Brain microvascular endothelial cell (primary cell): ENCODE data around the gene KISS1.
A peak's percentile ranks its signal among the peaks of the same experiment; 100 is the strongest.

Experiments
- DNase-seq: peaks from one replicate; pipeline ENCODE4 v3.0.0-alpha.2; 2020
- H3K27ac ChIP-seq: fragments of 250-450 bp; sonication (Bioruptor Pico); 2 replicates; pipeline ENCODE4 v1.5.1; 2020; ENCODE audit warnings: mild to moderate bottlenecking, moderate library complexity
- H3K27me3 ChIP-seq: fragments of 250-450 bp; sonication (Bioruptor Pico); replicated peaks from 2 replicates; pipeline ENCODE4 v1.5.1; 2020; ENCODE audit warnings: mild to moderate bottlenecking
- H3K36me3 ChIP-seq: fragments of 250-450 bp; sonication (Bioruptor Pico); replicated peaks from 2 replicates; pipeline ENCODE4 v1.5.1; 2020; ENCODE audit warnings: mild to moderate bottlenecking
- H3K4me3 ChIP-seq: 2 replicates; pipeline ENCODE4 v1.5.1; 2011; ENCODE audit warnings: low read depth, mild to moderate bottlenecking, control low read depth, low read length, moderate library complexity
- in situ Hi-C: cut with HindIII; loops from 2 replicates; pipeline ENCODE4 v1.10.0; 2017; ENCODE audit warnings: low sequenced_read_pairs, low pct_ligation_motif_present
- TF ChIP-seq, protein P1 (sequence below): IDR thresholded peaks from 2 replicates; pipeline ENCODE4 v1.5.1; 2011; ENCODE audit warnings: low read depth, mild to moderate bottlenecking, moderate library complexity, low read length, control low read depth, inconsistent platforms; ENCODE audit errors: missing control alignments

The KISS1 gene

DNA sequence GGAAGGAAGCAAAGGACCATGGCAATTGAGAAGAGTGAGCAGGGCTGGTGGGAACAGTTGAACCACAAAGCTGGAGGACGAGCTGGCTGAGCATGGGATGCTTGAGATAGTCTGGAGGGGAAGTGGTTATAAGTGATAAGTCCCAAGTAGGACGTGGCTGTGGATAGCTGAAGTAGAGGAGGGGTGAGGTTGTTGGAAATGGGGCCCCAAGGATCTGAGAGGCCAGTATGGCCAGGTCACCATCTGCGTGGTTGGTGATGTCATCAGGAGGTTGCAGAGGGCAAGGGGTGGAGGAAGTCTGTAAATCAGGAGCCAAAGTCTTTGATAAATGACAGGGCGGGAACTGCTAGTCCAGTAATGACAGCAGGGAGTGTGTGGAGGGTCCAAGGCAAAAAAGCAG, 19.2 kb downstream of the KISS1 start:
- Histone ChIP-seq H3K27me3 (no peaks in the 10 kb centered on the region), H3K36me3 (no peaks in the 10 kb centered on the region), H3K27ac (no peak overlapping the region), H3K4me3 (no peak overlapping the region)
- no peak for DNase-seq
- TF ChIP-seq, protein P1, sequence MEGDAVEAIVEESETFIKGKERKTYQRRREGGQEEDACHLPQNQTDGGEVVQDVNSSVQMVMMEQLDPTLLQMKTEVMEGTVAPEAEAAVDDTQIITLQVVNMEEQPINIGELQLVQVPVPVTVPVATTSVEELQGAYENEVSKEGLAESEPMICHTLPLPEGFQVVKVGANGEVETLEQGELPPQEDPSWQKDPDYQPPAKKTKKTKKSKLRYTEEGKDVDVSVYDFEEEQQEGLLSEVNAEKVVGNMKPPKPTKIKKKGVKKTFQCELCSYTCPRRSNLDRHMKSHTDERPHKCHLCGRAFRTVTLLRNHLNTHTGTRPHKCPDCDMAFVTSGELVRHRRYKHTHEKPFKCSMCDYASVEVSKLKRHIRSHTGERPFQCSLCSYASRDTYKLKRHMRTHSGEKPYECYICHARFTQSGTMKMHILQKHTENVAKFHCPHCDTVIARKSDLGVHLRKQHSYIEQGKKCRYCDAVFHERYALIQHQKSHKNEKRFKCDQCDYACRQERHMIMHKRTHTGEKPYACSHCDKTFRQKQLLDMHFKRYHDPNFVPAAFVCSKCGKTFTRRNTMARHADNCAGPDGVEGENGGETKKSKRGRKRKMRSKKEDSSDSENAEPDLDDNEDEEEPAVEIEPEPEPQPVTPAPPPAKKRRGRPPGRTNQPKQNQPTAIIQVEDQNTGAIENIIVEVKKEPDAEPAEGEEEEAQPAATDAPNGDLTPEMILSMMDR, result no peak
- in situ Hi-C loops, result no loop called here

DNA sequence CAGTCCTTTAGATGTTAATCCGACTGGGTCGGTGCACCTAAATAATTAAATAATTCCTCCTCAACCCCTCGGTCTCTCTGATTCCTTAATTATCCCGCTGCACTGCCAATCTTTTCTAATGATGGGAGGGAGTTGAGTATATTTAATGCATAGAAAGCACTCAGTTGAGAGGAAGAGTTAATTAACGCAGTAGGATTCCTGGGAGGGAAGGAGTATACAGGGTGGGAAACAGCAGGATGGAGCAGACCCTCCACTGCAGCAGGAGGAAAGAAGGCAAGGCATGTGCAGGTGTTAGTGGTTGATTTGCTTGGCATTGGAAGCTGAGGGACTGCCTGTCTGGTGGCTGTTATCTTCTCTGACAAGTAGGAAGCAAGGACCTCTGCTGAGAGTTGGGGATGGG, 20.2 kb downstream of the KISS1 start:
- Histone ChIP-seq H3K27ac (no peak overlapping the region), H3K4me3 (no peak overlapping the region), H3K36me3 (no peaks in the 10 kb centered on the region), H3K27me3 (no peaks in the 10 kb centered on the region)
- TF ChIP-seq, protein P1, result no peak
- in situ Hi-C loops, result no loop called here
- DNase-seq, result no peak

DNA sequence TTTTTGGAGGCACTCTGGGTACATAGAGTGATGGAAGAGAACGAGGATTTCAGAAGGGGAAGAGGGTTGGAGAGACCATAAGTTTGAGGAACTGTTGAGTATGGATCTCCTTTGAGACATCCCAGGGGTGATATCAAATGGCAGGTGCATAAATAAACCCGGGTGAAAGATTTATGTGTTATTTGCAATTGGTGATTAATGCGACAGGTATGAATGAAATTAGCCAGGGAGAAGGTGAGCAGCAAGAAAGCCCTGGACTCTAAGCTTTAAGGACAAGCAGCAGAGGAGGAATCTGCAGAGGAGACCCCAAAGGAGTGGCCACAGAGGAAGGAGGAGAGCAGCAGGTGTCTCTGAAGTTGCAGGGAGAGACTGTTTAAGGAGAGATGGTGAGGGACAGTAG, 21.3 kb downstream of the KISS1 start:
- TF ChIP-seq, protein P1, result no peak
- Histone ChIP-seq H3K36me3 (no peaks in the 10 kb centered on the region), H3K4me3 (no peak overlapping the region), H3K27ac (no peak overlapping the region), H3K27me3 (no peaks in the 10 kb centered on the region)
- in situ Hi-C loops, result loop anchor here (25.0 kb wide), 1 partner anchor 187 kb away; the partner anchor contains the start of gene PLEKHA6
- DNase-seq, result no peak

DNA sequence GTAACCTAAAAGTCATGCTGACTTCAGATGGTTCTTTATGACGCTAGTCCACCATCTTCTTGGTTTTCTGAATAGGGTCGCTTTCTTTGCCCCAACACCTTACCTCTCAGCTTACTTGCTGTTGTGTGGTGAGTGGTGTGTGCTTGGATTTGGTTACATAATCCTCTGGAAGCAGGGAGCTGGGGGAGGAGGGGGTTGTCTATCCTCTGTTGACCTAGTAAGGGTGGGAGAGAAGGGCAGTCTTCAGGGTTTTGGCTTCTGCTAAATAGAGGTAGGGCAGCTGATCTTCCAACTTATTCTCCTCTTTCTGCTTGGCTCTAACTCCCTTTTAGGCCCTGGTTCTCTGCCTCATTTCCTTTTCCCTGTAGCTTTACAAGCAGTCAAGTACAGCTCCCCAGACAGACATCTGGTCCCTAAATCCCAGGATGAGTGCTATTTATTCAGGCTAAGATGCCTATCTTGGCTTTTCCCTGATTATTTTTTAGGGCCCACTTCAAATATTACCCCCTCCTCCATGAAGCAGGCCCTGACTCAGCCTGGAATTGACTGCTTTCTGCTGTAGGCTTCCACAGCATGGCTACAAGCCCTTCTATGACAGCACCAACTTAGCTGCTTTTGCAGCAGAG, 23.8 kb downstream of the KISS1 start:
- no peaks in the 10 kb centered on the region for H3K27me3 ChIP-seq
- H3K36me3 ChIP-seq, result no peaks in the 10 kb centered on the region
- H3K27ac ChIP-seq, result no peak overlapping the region
- in situ Hi-C loops, result loop anchor here (25.0 kb wide), 1 partner anchor 190 kb away; the partner anchor contains the start of gene PLEKHA6
- H3K4me3 ChIP-seq, result no peak overlapping the region
- TF ChIP-seq, protein P1, result no peak
- DNase-seq, result no peak

DNA sequence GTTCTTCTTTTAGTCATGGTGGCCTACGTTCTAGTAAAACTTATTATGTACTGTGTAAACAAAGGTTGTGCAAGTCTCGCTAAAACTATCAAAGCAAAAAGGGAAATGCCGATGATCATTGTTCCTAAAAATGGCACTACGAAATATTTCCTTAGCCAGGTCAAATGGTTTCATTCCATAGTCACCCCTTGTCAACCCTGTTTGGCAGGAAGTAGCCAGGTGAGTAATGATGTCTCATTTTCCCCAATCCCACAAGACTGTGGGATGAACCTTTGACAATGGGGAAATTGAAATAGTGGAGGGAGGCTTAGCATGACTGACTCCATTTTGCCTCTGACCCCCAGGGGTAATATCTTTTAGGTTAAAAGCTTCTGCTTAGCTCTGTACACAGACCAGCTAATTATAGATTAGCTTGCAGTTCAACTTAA, 24.5 kb downstream of the KISS1 start:
- Histone ChIP-seq H3K27me3 (no peaks in the 10 kb centered on the region), H3K36me3 (no peaks in the 10 kb centered on the region), H3K27ac (no peak overlapping the region), H3K4me3 (no peak overlapping the region)
- DNase-seq, result peak; percentile 31
- TF ChIP-seq, protein P1, result no peak
- in situ Hi-C loops, result loop anchor here (25.0 kb wide), 1 partner anchor 191 kb away; the partner anchor contains the start of gene PLEKHA6

DNA sequence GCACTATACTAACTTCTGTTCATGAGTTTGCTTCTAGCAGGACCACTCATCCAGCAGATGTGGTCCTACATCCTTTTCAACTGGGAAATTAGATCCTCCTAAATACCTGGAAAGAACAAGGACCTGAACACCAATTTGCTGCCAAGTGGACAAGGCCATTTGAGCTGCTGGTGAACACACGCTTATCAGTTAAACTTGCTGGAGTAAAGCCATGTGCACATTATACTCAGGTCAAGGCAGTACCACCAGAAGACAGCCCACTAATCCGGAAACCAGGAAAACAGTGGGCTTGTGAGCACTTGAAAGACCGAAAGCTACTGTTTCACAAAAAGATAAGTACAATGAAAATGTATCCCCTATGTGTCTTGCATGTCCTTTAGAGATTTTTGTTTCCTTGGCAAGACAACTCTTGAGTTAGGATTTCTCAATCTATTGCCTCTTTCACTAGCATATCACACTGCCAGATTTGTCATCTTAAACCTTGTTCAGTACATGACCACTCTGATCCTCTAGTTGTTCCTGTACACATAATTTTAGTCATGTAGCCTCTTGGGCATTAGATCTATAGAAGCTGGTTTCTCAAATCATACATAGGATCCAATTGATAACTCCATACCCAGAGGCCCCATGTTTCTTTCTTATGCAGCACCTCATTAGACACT, 25.7 kb downstream of the KISS1 start:
- Histone ChIP-seq H3K4me3 (no peak overlapping the region), H3K36me3 (no peaks in the 10 kb centered on the region), H3K27me3 (no peaks in the 10 kb centered on the region), H3K27ac (no peak overlapping the region)
- DNase-seq, result no peak
- in situ Hi-C loops, result loop anchor here (25.0 kb wide), 1 partner anchor 192 kb away; the partner anchor contains the start of gene PLEKHA6
- TF ChIP-seq, protein P1, result no peak
